Transverse colon (tissue), 4 donors: ENCODE data around the gene TMEM238L. TPM values are rescaled to one million over a fixed set of nuclear protein-coding genes. Genes with fewer than 3 reads are reported as not detected.

Experiments used
- DNase-seq: peaks from one replicate; pipeline ENCODE4 v3.0.0-alpha.2; 2019
- H3K27ac ChIP-seq, 4 donors: fragments of 200-600 bp; sonication (generic); 2 replicates each; pipeline ENCODE4 v1.5.1; 2016 to 2018; ENCODE audit warnings: inconsistent platforms in 4 of 4
- H3K27me3 ChIP-seq: fragments of 200-600 bp; sonication (generic); 2 replicates; pipeline ENCODE4 v1.5.1; 2017; ENCODE audit warnings: inconsistent platforms
- H3K36me3 ChIP-seq, 4 donors: fragments of 200-600 bp; sonication (generic); 2 replicates each; pipeline ENCODE4 v1.5.1; 2017 to 2019; ENCODE audit warnings: inconsistent platforms in 4 of 4
- H3K4me1 ChIP-seq, 4 donors: fragments of 200-600 bp; sonication (generic); 2 replicates each; pipeline ENCODE4 v1.5.1; 2017 to 2020; ENCODE audit warnings: inconsistent platforms in 4 of 4
- H3K4me3 ChIP-seq, 4 donors: fragments of 200-600 bp; sonication (generic); 1 replicate in 1 of 4; 2 replicates in 3 of 4; pipeline versions ENCODE4 v1.5.1 to v1.6.1; 2017 to 2019; ENCODE audit warnings: inconsistent platforms in 4 of 4
- H3K9me3 ChIP-seq, 2 donors: fragments of 200-600 bp; sonication (generic); 2 replicates each; pipeline ENCODE4 v1.5.1; 2017 to 2019; ENCODE audit warnings: inconsistent platforms in 2 of 2
- CTCF ChIP-seq, 5 experiments: fragments of 200-600 bp in 3 of 5; fragments of 450-650 bp in 2 of 5; sonication (generic) in 3 of 5; IDR thresholded peaks; 1 replicate in 2 of 5; 2 replicates in 3 of 5; pipeline ENCODE4 v1.5.1; 2016 to 2017; ENCODE audit warnings: antibody characterized with exemption in 5 of 5, inconsistent platforms in 3 of 5, mild to moderate bottlenecking in 2 of 5, moderate library complexity in 1 of 5
- EP300 ChIP-seq: sonication (generic); formaldehyde crosslinking; IDR thresholded peaks from one replicate; pipeline ENCODE4 v1.6.1; 2017; ENCODE audit warnings: antibody characterized with exemption, low read depth
- POLR2A ChIP-seq: fragments of 450-650 bp; IDR thresholded peaks from one replicate; pipeline ENCODE4 v1.6.1; 2016; ENCODE audit warnings: antibody characterized with exemption, mild to moderate bottlenecking, moderate library complexity
- POLR2AphosphoS5 ChIP-seq, 3 donors: sonication (generic); formaldehyde crosslinking; IDR thresholded peaks; one replicate each; pipeline ENCODE4 v1.6.1; 2016; ENCODE audit warnings: antibody characterized with exemption in 3 of 3
- WGBS, 2 donors: methylation state at CpG; one replicate each; pipeline ENCODE4 v1.1.5; 2018; ENCODE audit warnings: low coverage in 1 of 2; 5-methylcytosine and 5-hydroxymethylcytosine counted together
- in situ Hi-C, 4 donors: fragments of 200-750 bp; cut with MboI; loops; one replicate each; pipeline versions ENCODE4 v1.15.0 to v1.15.1; 2017; ENCODE audit warnings: low sequenced_read_pairs in 3 of 4, low pct_ligation_motif_present in 1 of 4, low pct_unique_long_range_greater_than_20kb in 1 of 4
- intact Hi-C: fragments of 100-400 bp; cut with DNase I; formaldehyde crosslinking; loops from one replicate; pipeline ENCODE4 v1.15.1; 2023; ENCODE audit warnings: low total_unique reads
- total RNA-seq, 4 donors: library from RNA; depleted of rRNA; stranded (reverse); fragments of >200 nt; gene quantifications; one replicate each; pipeline ENCODE4 v1.1.0, GENCODE V29; 2016

TMEM238L gene
- total RNA-seq, 4 donors from 2014 or later = 34.4 to 66.5 (median 42.5) TPM

- Histone ChIP-seq H3K4me3 (no peak overlapping the region), H3K36me3 (no peaks in the 10 kb centered on the region), H3K27me3 (no peaks in the 10 kb centered on the region), H3K9me3 (no peaks in the 10 kb centered on the region), H3K27ac (peak overlapping the region in 3 of 4 donors; percentile 1 to 85 (median 47)), H3K4me1 (peaks cover 4 to 35% (median 30%) of the 10 kb centered on the region in 4 donors)
- no peak for DNase-seq
- intact Hi-C loops = no loop called here
- TF ChIP-seq CTCF (IDR thresholded peaks at IDR 0.05) (no peak), POLR2AphosphoS5 (IDR thresholded peaks at IDR 0.05) (peak in 1 of 3 donors; percentile 9)
- in situ Hi-C loops = loop anchor here in 1 of 4 donors (10.0 kb wide), 2 partner anchors 55 to 65 kb away; partner anchors contain the start of gene PIRT
- WGBS, 2 donors = 59 to 60% methylated on average over 2 of the region's 2 CpGs
Observed at GRCh38 chr17:10779609-10780008, 24.3 kb downstream of the TMEM238L start.

GRCh38 chr17:10777890-10778289 lies 26.0 kb downstream of the TMEM238L start:
- peak overlapping the region; percentile 73 to 85 (median 84) for H3K27ac ChIP-seq
- intact Hi-C loops = no loop called here

GRCh38 chr17:10777131-10777807 lies 26.6 kb downstream of the TMEM238L start:
- intact Hi-C loops = no loop called here
- Histone ChIP-seq H3K36me3 (no peaks in the 10 kb centered on the region), H3K9me3 (no peaks in the 10 kb centered on the region), H3K4me1 (peaks cover 9 to 55% (median 33%) of the 10 kb centered on the region in 4 donors), H3K27me3 (no peaks in the 10 kb centered on the region), H3K27ac (peak overlapping the region; percentile 73 to 85 (median 84)), H3K4me3 (no peak overlapping the region)
- 61 to 67% methylated on average over 7 to 11 of the region's 11 CpGs for WGBS, 2 donors
- DNase-seq = peak; percentile 51
- in situ Hi-C loops = loop anchor here in 1 of 4 donors (10.0 kb wide), 2 partner anchors 58 to 62 kb away; partner anchors contain the start of gene PIRT
- TF ChIP-seq EP300 (no peak), POLR2AphosphoS5 (IDR thresholded peaks at IDR 0.05) (peak in 1 of 3 donors; percentile 65)

More at GRCh38 chr17:10777890-10778289, 26.0 kb downstream of the TMEM238L start:
- whole genome bisulfite sequencing, 2 donors = 49 to 75% methylated on average over 2 to 6 of the region's 6 CpGs
- in situ Hi-C loops = loop anchor here in 1 of 4 donors (10.0 kb wide), 2 partner anchors 57 to 63 kb away; partner anchors contain the start of gene PIRT
- no peaks in the 10 kb centered on the region for H3K27me3 ChIP-seq
- TF ChIP-seq POLR2A = no peak
- TF ChIP-seq CTCF (IDR thresholded peaks at IDR 0.05) = no peak
- TF ChIP-seq POLR2AphosphoS5 (IDR thresholded peaks at IDR 0.05) = peak in 1 of 3 donors; percentile 21
- TF ChIP-seq EP300 = no peak
- H3K4me1 ChIP-seq = peaks cover 6 to 49% (median 32%) of the 10 kb centered on the region in 4 donors
- H3K9me3 ChIP-seq = no peaks in the 10 kb centered on the region
- H3K36me3 ChIP-seq = no peaks in the 10 kb centered on the region
- no peak for DNase-seq
- H3K4me3 ChIP-seq = no peak overlapping the region

GRCh38 chr17:10776381-10776780 lies 27.5 kb downstream of the TMEM238L start:
- Histone ChIP-seq H3K36me3 (no peaks in the 10 kb centered on the region), H3K9me3 (peaks cover 0 to 2% of the 10 kb centered on the region in 2 donors), H3K4me1 (peaks cover 9 to 59% (median 34%) of the 10 kb centered on the region in 4 donors), H3K4me3 (no peak overlapping the region), H3K27me3 (no peaks in the 10 kb centered on the region), H3K27ac (peak overlapping the region; percentile 73 to 85 (median 84))
- 19 to 42% methylated on average over 2 of the region's 2 CpGs for WGBS, 2 donors
- in situ Hi-C loops = loop anchor here in 1 of 4 donors (10.0 kb wide), 2 partner anchors 58 to 62 kb away; partner anchors contain the start of gene PIRT
- DNase-seq = no peak
- intact Hi-C loops = no loop called here
- no peak for TF ChIP-seq POLR2AphosphoS5 (IDR thresholded peaks at IDR 0.05)
- no peak for TF ChIP-seq CTCF (IDR thresholded peaks at IDR 0.05)
- no peak for TF ChIP-seq EP300
- no peak for TF ChIP-seq POLR2A
